Endothelial cell of umbilical vein (primary cell): ENCODE results near the gene INCENP.

ENCODE experiments used
- CTCF ChIP-seq, 2 donors: IDR thresholded peaks; 1 replicate in 1 of 2; 2 replicates in 1 of 2; pipeline ENCODE4 v1.5.1; 2011; ENCODE audit warnings: low read length in 2 of 2, mild to moderate bottlenecking in 2 of 2, moderate library complexity in 2 of 2, control low read depth in 1 of 2, inconsistent platforms in 1 of 2, low read depth in 1 of 2; ENCODE audit not compliant: insufficient read depth in 1 of 2; ENCODE audit errors: extremely low read depth in 1 of 2
- EZH2 ChIP-seq: IDR thresholded peaks from 2 replicates; pipeline ENCODE4 v1.6.1; 2012; ENCODE audit warnings: borderline replicate concordance, low read depth, mild to moderate bottlenecking, moderate library complexity, low read length, inconsistent platforms; ENCODE audit not compliant: severe bottlenecking
- GATA2 ChIP-seq: IDR thresholded peaks from 2 replicates; pipeline ENCODE4 v1.7.0; 2011; ENCODE audit warnings: low read depth, mild to moderate bottlenecking, moderate library complexity, mixed read lengths, low read length; ENCODE audit not compliant: insufficient read length, insufficient read depth
- JUN ChIP-seq: IDR thresholded peaks from 2 replicates; pipeline ENCODE4 v1.6.1; 2011; ENCODE audit warnings: borderline replicate concordance, low read depth; ENCODE audit not compliant: insufficient read length, insufficient read depth
- POLR2A ChIP-seq: IDR thresholded peaks from 2 replicates; pipeline ENCODE4 v1.6.1; 2012; ENCODE audit warnings: low read depth, mild to moderate bottlenecking, control low read depth, low read length
- POLR2AphosphoS5 ChIP-seq: IDR thresholded peaks from 2 replicates; pipeline ENCODE4 v1.6.1; 2012; ENCODE audit warnings: low read depth, mild to moderate bottlenecking, control low read depth, low read length, moderate library complexity; ENCODE audit not compliant: insufficient read depth
- TF ChIP-seq, protein P1 (sequence below): IDR thresholded peaks from 2 replicates; pipeline ENCODE4 v1.6.1; 2011; ENCODE audit not compliant: insufficient read depth, insufficient read length

GRCh38 chr11:62120001-62120400 is 3.8 kb upstream of the INCENP start:
- TF ChIP-seq CTCF (IDR thresholded peaks at IDR 0.05; ENCODE audit: extremely low read depth in 1 of 2, insufficient read depth in 1 of 2, low read depth in 1 of 2, low read length in 2 of 2) (no peak), POLR2AphosphoS5 (no peak), GATA2 (no peak), JUN (no peak), EZH2 (no peak), POLR2A (no peak)
- TF ChIP-seq, protein P1, sequence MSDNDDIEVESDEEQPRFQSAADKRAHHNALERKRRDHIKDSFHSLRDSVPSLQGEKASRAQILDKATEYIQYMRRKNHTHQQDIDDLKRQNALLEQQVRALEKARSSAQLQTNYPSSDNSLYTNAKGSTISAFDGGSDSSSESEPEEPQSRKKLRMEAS = no peak
